Peyer's patch (tissue), 4 donors: ENCODE results near the gene KNSTRN. TPM values are rescaled to one million over a fixed set of nuclear protein-coding genes. Genes with fewer than 3 reads are reported as not detected.

Experiments used
- DNase-seq, 3 donors: peaks; one replicate each; pipeline ENCODE4 v3.0.0-alpha.2; 2017 to 2019
- H3K27ac ChIP-seq, 4 donors: fragments of 200-600 bp; sonication (generic); one replicate each; pipeline ENCODE4 v1.5.1; 2016 to 2019
- H3K27me3 ChIP-seq, 2 donors: fragments of 200-600 bp; sonication (generic); one replicate each; pipeline ENCODE4 v1.5.1; 2019
- H3K36me3 ChIP-seq, 3 donors: fragments of 200-600 bp; sonication (generic); one replicate each; pipeline ENCODE4 v1.5.1; 2016 to 2019
- H3K4me1 ChIP-seq, 4 donors: fragments of 200-600 bp; sonication (generic); one replicate each; pipeline ENCODE4 v1.5.1; 2016 to 2019
- H3K4me3 ChIP-seq, 4 donors: fragments of 200-600 bp; sonication (generic); 1 replicate in 3 of 4; 2 replicates in 1 of 4; pipeline ENCODE4 v1.5.1; 2016 to 2019; ENCODE audit warnings: mild to moderate bottlenecking in 1 of 4
- H3K9me3 ChIP-seq, 4 donors: fragments of 200-600 bp; sonication (generic); one replicate each; pipeline ENCODE4 v1.5.1; 2016 to 2019; ENCODE audit warnings: mild to moderate bottlenecking in 1 of 4
- POLR2A ChIP-seq, 2 donors: fragments of 450-650 bp; IDR thresholded peaks; one replicate each; pipeline ENCODE4 v1.5.1; 2017; ENCODE audit warnings: antibody characterized with exemption in 2 of 2, mild to moderate bottlenecking in 2 of 2, moderate library complexity in 2 of 2
- total RNA-seq, 4 donors: library from RNA; depleted of rRNA; stranded (reverse); fragments of >200 nt; gene quantifications; one replicate each; pipeline ENCODE4 v1.1.0, GENCODE V29; 2016
- TF ChIP-seq, protein P1 (sequence below), 6 experiments: fragments of 450-650 bp in 4 of 6; fragments of 200-600 bp in 2 of 6; sonication (generic) in 1 of 6; IDR thresholded peaks; one replicate each; pipeline ENCODE4 v1.5.1; 2017 to 2019; ENCODE audit warnings: antibody characterized with exemption in 6 of 6, mild to moderate bottlenecking in 3 of 6, moderate library complexity in 1 of 6

KNSTRN gene
- total RNA-seq, 4 donors from 2014 or later = 4.7 to 63.5 (median 6.5) TPM

DNA sequence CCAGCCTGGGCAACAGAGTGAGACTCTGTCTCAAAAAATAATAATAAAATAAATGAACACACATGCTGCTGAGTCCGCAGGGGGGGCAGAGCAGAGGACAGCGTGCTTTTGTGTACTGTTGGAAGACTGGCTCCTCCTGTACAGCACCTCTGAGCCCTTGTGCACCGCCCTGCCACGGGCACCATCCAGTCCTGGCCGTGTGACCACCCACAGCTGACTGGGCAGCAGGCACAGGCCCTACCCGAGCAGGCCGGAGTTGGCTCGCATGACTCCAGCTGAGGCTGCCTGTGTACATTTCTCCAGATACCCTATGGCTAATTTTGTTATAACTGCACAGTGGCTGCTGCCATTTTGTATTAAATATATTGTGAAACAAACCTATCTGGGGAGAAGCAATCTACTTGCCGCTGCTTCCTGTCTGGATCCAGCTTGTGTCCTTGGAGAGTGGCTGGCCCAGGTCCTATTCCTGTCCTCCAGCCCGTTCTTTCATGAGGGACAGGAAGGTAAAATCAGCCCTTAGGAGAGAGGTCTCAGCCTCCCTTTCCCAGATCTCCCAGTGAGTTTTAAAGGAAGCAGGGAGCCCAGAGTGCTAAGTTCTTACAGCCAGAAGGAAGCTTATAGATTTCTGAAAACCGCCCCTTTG, 37.7 kb downstream of the KNSTRN start:
- H3K4me1 ChIP-seq = peaks cover 6 to 20% (median 7%) of the 10 kb centered on the region in 4 donors
- no peak for TF ChIP-seq POLR2A (IDR thresholded peaks at IDR 0.05)
- TF ChIP-seq, protein P1, sequence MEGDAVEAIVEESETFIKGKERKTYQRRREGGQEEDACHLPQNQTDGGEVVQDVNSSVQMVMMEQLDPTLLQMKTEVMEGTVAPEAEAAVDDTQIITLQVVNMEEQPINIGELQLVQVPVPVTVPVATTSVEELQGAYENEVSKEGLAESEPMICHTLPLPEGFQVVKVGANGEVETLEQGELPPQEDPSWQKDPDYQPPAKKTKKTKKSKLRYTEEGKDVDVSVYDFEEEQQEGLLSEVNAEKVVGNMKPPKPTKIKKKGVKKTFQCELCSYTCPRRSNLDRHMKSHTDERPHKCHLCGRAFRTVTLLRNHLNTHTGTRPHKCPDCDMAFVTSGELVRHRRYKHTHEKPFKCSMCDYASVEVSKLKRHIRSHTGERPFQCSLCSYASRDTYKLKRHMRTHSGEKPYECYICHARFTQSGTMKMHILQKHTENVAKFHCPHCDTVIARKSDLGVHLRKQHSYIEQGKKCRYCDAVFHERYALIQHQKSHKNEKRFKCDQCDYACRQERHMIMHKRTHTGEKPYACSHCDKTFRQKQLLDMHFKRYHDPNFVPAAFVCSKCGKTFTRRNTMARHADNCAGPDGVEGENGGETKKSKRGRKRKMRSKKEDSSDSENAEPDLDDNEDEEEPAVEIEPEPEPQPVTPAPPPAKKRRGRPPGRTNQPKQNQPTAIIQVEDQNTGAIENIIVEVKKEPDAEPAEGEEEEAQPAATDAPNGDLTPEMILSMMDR (IDR thresholded peaks at IDR 0.05) = no peak
- H3K27me3 ChIP-seq = no peaks in the 10 kb centered on the region
- H3K27ac ChIP-seq = peak overlapping the region in 2 of 4 donors; percentile 20 to 51
- no peak overlapping the region for H3K4me3 ChIP-seq
- H3K9me3 ChIP-seq = no peaks in the 10 kb centered on the region
- DNase-seq = no peak
- peaks cover 0 to 21% (median 0%) of the 10 kb centered on the region in 3 donors for H3K36me3 ChIP-seq

DNA sequence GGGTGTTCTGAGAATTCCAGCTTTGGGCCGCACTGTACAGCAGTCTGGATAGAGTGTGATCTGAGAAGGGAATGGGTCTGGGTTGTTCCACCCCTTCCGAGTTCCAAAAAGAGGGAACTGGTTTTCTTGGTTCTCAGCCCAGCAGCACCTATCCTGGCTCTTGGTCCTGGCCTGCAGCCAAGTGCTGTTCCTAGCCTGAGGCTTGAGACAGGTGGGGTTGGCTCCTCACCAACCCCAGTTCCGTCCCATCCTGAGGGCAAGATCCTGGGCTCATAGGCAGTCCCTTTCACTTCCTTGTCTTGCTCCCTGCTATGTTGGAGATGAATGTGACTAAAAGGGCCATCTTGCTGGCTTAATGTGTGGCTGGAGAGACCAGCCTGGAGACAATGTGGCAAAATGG, 38.3 kb downstream of the KNSTRN start:
- Histone ChIP-seq H3K36me3 (peaks cover 0 to 15% (median 0%) of the 10 kb centered on the region in 3 donors), H3K27ac (peak overlapping the region in 2 of 4 donors; percentile 20 to 51), H3K27me3 (no peaks in the 10 kb centered on the region), H3K9me3 (no peaks in the 10 kb centered on the region), H3K4me3 (no peak overlapping the region), H3K4me1 (peaks cover 6 to 20% (median 7%) of the 10 kb centered on the region in 4 donors)
- TF ChIP-seq, protein P1 (IDR thresholded peaks at IDR 0.05) = peak in 1 of 6 experiments; percentile 1
- no peak for TF ChIP-seq POLR2A (IDR thresholded peaks at IDR 0.05)
- DNase-seq = peak in 2 of 3 donors; percentile 79 to 82

- Histone ChIP-seq H3K4me1 (peaks cover 6 to 20% (median 7%) of the 10 kb centered on the region in 4 donors), H3K27me3 (no peaks in the 10 kb centered on the region), H3K36me3 (peaks cover 0 to 9% (median 0%) of the 10 kb centered on the region in 3 donors), H3K4me3 (peak overlapping the region in 1 of 4 donors; percentile 18), H3K9me3 (no peaks in the 10 kb centered on the region), H3K27ac (peak overlapping the region in 1 of 4 donors; percentile 51)
- TF ChIP-seq, protein P1 (IDR thresholded peaks at IDR 0.05) = peak; percentile 77 to 99 (median 94)
- no peak for TF ChIP-seq POLR2A (IDR thresholded peaks at IDR 0.05)
- peak; percentile 60 to 91 (median 90) for DNase-seq
These were observed 39.0 kb downstream of the KNSTRN start for GRCh38 chr15:40421246-40422157.

- TF ChIP-seq, protein P1 (IDR thresholded peaks at IDR 0.05) = no peak
- TF ChIP-seq POLR2A (IDR thresholded peaks at IDR 0.05) = no peak
- no peak overlapping the region for H3K27ac ChIP-seq
- no peaks in the 10 kb centered on the region for H3K9me3 ChIP-seq
- H3K4me1 ChIP-seq = peaks cover 6 to 20% (median 7%) of the 10 kb centered on the region in 4 donors
- DNase-seq = no peak
- no peaks in the 10 kb centered on the region for H3K27me3 ChIP-seq
- H3K36me3 ChIP-seq = no peaks in the 10 kb centered on the region
- H3K4me3 ChIP-seq = no peak overlapping the region
These were observed 42.1 kb downstream of the KNSTRN start for GRCh38 chr15:40424483-40425115.

DNA sequence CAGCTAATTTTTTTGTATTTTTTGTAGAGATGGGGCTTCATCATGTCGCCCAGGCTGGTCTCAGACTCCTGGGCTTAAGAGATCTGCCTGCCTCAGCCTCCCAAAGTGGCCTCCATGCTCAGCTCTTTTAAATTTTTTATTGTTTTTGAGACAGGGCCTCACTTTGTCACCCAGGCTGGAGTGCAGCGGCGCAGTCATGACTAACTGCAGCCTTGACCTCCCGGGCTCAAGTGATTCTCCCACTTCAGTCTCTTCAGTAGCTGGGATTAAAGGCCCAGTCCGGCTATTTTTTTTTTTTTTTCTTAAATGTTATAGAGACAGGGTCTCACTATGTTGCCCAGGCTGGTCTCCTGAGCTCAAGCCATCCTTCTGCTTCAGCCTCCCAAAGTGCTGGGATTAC, 43.2 kb downstream of the KNSTRN start:
- no peak for DNase-seq
- H3K4me3 ChIP-seq = no peak overlapping the region
- no peak overlapping the region for H3K27ac ChIP-seq
- H3K36me3 ChIP-seq = no peaks in the 10 kb centered on the region
- TF ChIP-seq POLR2A (IDR thresholded peaks at IDR 0.05) = no peak
- TF ChIP-seq, protein P1 (IDR thresholded peaks at IDR 0.05) = no peak
- H3K4me1 ChIP-seq = peaks cover 6 to 12% (median 7%) of the 10 kb centered on the region in 4 donors
- H3K9me3 ChIP-seq = no peaks in the 10 kb centered on the region
- H3K27me3 ChIP-seq = no peaks in the 10 kb centered on the region
